ENCODE data around the gene ZNF444. TPM values are rescaled to one million over a fixed set of nuclear protein-coding genes. Genes with fewer than 3 reads are reported as not detected.

ZNF444 gene
- total RNA-seq, 1 donor from 2014 or later: 47.9 TPM

DNA sequence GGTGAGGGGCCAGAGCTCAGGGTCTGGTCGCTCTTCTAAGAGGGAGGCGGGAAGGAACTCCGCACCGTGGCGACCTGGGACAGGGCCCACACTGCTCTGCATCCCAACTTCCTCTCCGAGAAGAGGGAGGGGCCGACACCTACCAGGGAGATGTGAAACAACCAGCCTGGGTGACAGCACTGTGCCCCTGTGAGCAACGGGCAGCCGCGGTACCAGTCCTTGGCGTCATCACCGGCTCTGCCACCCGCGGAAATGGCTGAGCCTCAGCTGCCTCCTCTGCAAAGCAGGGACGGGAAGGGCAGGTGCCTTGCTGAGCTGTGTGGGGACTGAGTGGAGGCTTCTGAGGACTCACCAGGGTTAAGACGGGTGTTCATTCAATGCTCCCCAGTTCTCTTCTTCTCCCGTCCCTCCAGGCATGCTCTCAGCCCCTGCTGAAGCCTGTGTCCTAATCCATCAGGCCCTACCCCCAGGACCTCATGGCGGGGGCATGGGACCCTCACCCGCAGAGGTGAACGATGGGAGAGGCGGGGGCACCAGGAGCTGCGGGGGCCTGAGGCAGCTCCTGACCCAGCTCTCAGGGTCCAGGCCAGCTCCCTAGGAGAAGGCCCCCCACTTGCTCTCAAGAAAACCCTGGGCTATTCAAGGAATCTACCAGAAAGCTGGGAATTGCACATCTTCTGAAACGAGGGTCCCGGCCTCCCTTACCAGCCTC lies 29.3 kb upstream of the ZNF444 start:
- Mint-ChIP-seq H3K27ac (ENCODE audit: unreplicated experiment) (peak overlapping the region; percentile 72), H3K4me3 (ENCODE audit: unreplicated experiment) (no peak overlapping the region), H3K36me3 (ENCODE audit: unreplicated experiment) (no peaks in the 10 kb centered on the region), H3K4me1 (ENCODE audit: unreplicated experiment) (peaks cover 60% of the 10 kb centered on the region), H3K27me3 (ENCODE audit: unreplicated experiment) (no peaks in the 10 kb centered on the region), H3K9me3 (ENCODE audit: unreplicated experiment) (no peaks in the 10 kb centered on the region)
- TF ChIP-seq, protein P1, sequence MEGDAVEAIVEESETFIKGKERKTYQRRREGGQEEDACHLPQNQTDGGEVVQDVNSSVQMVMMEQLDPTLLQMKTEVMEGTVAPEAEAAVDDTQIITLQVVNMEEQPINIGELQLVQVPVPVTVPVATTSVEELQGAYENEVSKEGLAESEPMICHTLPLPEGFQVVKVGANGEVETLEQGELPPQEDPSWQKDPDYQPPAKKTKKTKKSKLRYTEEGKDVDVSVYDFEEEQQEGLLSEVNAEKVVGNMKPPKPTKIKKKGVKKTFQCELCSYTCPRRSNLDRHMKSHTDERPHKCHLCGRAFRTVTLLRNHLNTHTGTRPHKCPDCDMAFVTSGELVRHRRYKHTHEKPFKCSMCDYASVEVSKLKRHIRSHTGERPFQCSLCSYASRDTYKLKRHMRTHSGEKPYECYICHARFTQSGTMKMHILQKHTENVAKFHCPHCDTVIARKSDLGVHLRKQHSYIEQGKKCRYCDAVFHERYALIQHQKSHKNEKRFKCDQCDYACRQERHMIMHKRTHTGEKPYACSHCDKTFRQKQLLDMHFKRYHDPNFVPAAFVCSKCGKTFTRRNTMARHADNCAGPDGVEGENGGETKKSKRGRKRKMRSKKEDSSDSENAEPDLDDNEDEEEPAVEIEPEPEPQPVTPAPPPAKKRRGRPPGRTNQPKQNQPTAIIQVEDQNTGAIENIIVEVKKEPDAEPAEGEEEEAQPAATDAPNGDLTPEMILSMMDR (IDR thresholded peaks at IDR 0.05): no peak
- no peak for DNase-seq (ENCODE audit: extremely low spot score, unreplicated experiment)

DNA sequence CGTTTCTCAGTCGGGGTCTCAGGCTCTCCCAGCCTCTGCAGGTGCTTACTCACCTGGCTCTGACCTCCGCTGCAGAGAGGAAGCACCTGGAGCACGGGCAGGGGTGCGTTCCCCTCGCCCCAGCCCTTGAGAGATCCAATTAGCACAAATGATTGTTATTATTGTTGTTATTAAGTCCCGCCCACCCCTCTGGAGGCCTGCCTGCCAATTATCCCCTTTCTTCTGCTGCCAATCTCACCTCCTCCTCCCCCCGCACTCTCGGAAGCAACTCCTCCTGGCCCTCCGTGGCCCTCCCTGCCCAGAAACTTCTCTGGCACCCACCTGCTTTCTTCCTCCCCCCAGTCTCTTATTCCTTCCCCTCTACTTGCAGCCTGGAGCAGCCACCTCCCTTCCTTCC lies 28.8 kb upstream of the ZNF444 start:
- H3K27ac Mint-ChIP-seq (ENCODE audit: unreplicated experiment): peak overlapping the region; percentile 31
- TF ChIP-seq, protein P1 (IDR thresholded peaks at IDR 0.05): no peak
- no peak for DNase-seq (ENCODE audit: extremely low spot score, unreplicated experiment)
- H3K4me1 Mint-ChIP-seq (ENCODE audit: unreplicated experiment): peaks cover 60% of the 10 kb centered on the region
- no peaks in the 10 kb centered on the region for H3K36me3 Mint-ChIP-seq (ENCODE audit: unreplicated experiment)
- no peaks in the 10 kb centered on the region for H3K9me3 Mint-ChIP-seq (ENCODE audit: unreplicated experiment)
- no peak overlapping the region for H3K4me3 Mint-ChIP-seq (ENCODE audit: unreplicated experiment)
- no peaks in the 10 kb centered on the region for H3K27me3 Mint-ChIP-seq (ENCODE audit: unreplicated experiment)

DNA sequence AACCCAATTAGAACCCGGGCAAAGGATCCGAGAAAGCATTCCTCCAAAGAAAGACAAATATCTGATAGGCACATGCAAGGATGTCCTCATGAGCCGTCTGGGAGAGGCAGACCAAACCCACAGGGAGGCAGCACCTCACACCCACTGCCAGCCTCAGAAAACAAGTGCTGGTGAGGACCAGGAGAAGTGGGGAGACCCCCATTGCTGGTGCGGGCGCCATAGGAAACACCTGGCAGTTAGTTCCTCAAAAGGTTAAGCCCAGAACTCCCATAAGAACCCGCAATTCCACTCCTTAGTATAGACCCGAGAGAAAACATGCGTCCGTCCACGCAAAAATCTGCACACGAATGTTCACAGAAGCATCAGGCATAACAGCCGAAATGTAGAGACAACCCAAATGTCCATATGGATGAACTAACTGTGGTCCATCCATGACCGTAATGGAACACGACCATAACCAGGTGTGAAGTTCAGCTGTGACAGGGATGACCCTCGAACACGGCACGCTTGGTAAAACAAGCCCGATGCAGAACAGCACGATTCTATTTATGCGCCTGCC lies 27.9 kb upstream of the ZNF444 start:
- DNase-seq (ENCODE audit: extremely low spot score, unreplicated experiment): no peak
- H3K27me3 Mint-ChIP-seq (ENCODE audit: unreplicated experiment): no peaks in the 10 kb centered on the region
- no peaks in the 10 kb centered on the region for H3K9me3 Mint-ChIP-seq (ENCODE audit: unreplicated experiment)
- H3K36me3 Mint-ChIP-seq (ENCODE audit: unreplicated experiment): no peaks in the 10 kb centered on the region
- peak overlapping the region; percentile 58 for H3K27ac Mint-ChIP-seq (ENCODE audit: unreplicated experiment)
- no peak overlapping the region for H3K4me3 Mint-ChIP-seq (ENCODE audit: unreplicated experiment)
- H3K4me1 Mint-ChIP-seq (ENCODE audit: unreplicated experiment): peaks cover 58% of the 10 kb centered on the region
- TF ChIP-seq, protein P1 (IDR thresholded peaks at IDR 0.05): no peak

DNA sequence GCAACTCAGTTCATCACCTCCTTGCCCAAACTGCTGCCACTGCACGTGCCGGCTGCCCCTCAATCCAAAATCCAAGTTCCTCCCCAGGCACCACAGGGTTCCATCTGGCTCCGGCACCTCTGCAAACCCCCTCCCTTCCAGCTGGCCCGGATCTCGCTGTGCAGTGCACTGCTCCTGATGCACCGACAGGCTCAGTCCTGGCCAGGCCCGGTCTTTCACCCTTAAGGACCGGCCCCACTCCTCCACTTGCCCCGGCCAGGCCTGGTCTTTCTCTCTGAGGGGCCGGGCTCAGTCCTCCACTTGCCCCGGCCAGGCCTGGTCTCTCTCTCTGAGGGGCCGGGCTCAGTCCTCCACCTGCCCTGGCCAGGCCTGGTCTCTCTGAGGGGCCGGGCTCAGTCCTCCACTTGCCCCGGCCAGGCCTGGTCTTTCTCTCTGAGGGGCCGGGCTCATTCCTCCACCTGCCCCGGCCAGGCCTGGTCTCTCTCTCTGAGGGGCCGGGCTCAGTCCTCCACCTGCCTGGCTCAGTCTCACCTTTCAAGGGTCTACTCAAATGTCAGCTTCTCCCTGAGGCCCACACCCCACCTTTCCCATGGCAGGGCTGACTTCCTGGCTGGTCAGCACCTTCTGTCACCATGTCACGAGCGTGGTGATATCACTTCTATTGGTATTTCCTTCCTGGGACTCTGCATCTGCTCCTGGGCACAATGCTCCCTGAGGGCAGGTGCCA lies 26.9 kb upstream of the ZNF444 start:
- no peak for DNase-seq (ENCODE audit: extremely low spot score, unreplicated experiment)
- no peaks in the 10 kb centered on the region for H3K27me3 Mint-ChIP-seq (ENCODE audit: unreplicated experiment)
- H3K4me1 Mint-ChIP-seq (ENCODE audit: unreplicated experiment): peaks cover 51% of the 10 kb centered on the region
- peak overlapping the region; percentile 10 for H3K27ac Mint-ChIP-seq (ENCODE audit: unreplicated experiment)
- no peaks in the 10 kb centered on the region for H3K36me3 Mint-ChIP-seq (ENCODE audit: unreplicated experiment)
- H3K4me3 Mint-ChIP-seq (ENCODE audit: unreplicated experiment): no peak overlapping the region
- TF ChIP-seq, protein P1 (IDR thresholded peaks at IDR 0.05): no peak
- H3K9me3 Mint-ChIP-seq (ENCODE audit: unreplicated experiment): no peaks in the 10 kb centered on the region

DNA sequence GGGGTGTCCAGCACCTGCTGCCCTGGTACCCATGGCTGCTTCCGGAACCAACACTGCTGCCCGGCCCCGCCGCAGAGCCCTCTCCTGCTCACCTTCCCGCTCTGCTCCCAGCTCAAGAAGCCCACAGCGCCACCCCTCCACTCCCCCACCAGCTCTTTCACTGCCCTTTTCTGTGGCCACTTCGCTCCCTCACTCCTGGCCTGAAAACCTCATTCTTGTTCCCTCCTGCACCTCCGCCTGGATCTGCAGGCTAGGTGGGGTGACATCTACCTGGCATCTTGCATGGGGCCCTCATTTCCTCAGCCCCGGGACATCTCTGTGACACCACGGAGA lies 26.3 kb upstream of the ZNF444 start:
- Mint-ChIP-seq H3K36me3 (ENCODE audit: unreplicated experiment) (no peaks in the 10 kb centered on the region), H3K4me3 (ENCODE audit: unreplicated experiment) (no peak overlapping the region), H3K4me1 (ENCODE audit: unreplicated experiment) (peaks cover 51% of the 10 kb centered on the region), H3K9me3 (ENCODE audit: unreplicated experiment) (no peaks in the 10 kb centered on the region), H3K27ac (ENCODE audit: unreplicated experiment) (peak overlapping the region; percentile 10), H3K27me3 (ENCODE audit: unreplicated experiment) (no peaks in the 10 kb centered on the region)
- DNase-seq (ENCODE audit: extremely low spot score, unreplicated experiment): no peak
- TF ChIP-seq, protein P1 (IDR thresholded peaks at IDR 0.05): no peak

Data from osteocyte (in vitro differentiated cells).